GM19328 (cell line): Measurements from ENCODE around the gene SYNE1.
"Not testable (repeated sequence)": the region's sequence is repeated elsewhere in the genome, so short reads cannot be mapped to it uniquely, and the experiment has no call there.

Source experiments
- ATAC-seq: cut with Tn5 transposase; IDR thresholded peaks from one replicate; pipeline ENCODE4 v1.9.1; 2021; ENCODE audit warnings: mild to moderate bottlenecking, moderate library complexity; ENCODE audit not compliant: unreplicated experiment

Gene SYNE1

GRCh38 chr6:152637296-152638047 is at the start of gene SYNE1:
Gene SYNE1, minus strand, starts transcription at chr6:152637362. Its CDS starts 9,031 bp downstream, at chr6:152628331.
- no peak for ATAC-seq

GRCh38 chr6:152685819-152686218 is 48.7 kb upstream of the SYNE1 start:
- ATAC-seq: no peak

- ATAC-seq: not testable (repeated sequence)
Observed at GRCh38 chr6:152682935-152683334, 45.8 kb upstream of the SYNE1 start.

GRCh38 chr6:152682141-152682540 is 45.0 kb upstream of the SYNE1 start:
- no peak for ATAC-seq

GRCh38 chr6:152680879-152681517 is 43.8 kb upstream of the SYNE1 start:
- no peak for ATAC-seq

- ATAC-seq: no peak
Observed at GRCh38 chr6:152680151-152680550, 43.0 kb upstream of the SYNE1 start.

GRCh38 chr6:152673236-152673635 is 36.1 kb upstream of the SYNE1 start:
- no peak for ATAC-seq

GRCh38 chr6:152671171-152671570 is 34.0 kb upstream of the SYNE1 start:
- no peak for ATAC-seq

- no peak for ATAC-seq
Observed at GRCh38 chr6:152669895-152670294, 32.7 kb upstream of the SYNE1 start.

- no peak for ATAC-seq
Observed at GRCh38 chr6:152661776-152662175, 24.6 kb upstream of the SYNE1 start.

GRCh38 chr6:152651986-152652385 is 14.8 kb upstream of the SYNE1 start:
- no peak for ATAC-seq

GRCh38 chr6:152648105-152648504 is 10.9 kb upstream of the SYNE1 start:
- no peak for ATAC-seq

- not testable (repeated sequence) for ATAC-seq
Observed at GRCh38 chr6:152646732-152647131, 9.6 kb upstream of the SYNE1 start.

- ATAC-seq: peak; percentile 81
Observed at GRCh38 chr6:152642578-152643375, 5.6 kb upstream of the SYNE1 start.

GRCh38 chr6:152636609-152637295 is 410 bp downstream of the SYNE1 start:
- no peak for ATAC-seq

- no peak for ATAC-seq
Observed at GRCh38 chr6:152636021-152636608, 1.0 kb downstream of the SYNE1 start.

GRCh38 chr6:152634773-152635172 is 2.4 kb downstream of the SYNE1 start:
- ATAC-seq: peak; percentile 47

- no peak for ATAC-seq
Observed at GRCh38 chr6:152632121-152632782, 4.9 kb downstream of the SYNE1 start.

- no peak for ATAC-seq
Observed at GRCh38 chr6:152631376-152631775, 5.8 kb downstream of the SYNE1 start.

- ATAC-seq: no peak
Observed at GRCh38 chr6:152630832-152631231, 6.3 kb downstream of the SYNE1 start.
